Lung (tissue), 12 donors: Measurements from ENCODE around the gene DAPK2. TPM values are rescaled to one million over a fixed set of nuclear protein-coding genes. Genes with fewer than 3 reads are reported as not detected.

ENCODE experiments used
- ATAC-seq: fragments of 200-7000 bp; cut with Tn5 transposase; one replicate; pipeline ENCODE4 v1.9.1; 2020; ENCODE audit warnings: moderate number of reproducible peaks; ENCODE audit not compliant: insufficient read depth, low FRiP score
- DNase-seq, 3 donors: peaks; one replicate each; pipeline ENCODE4 v3.0.0-alpha.2; 2013 to 2017
- H3K27ac ChIP-seq, 2 donors: one replicate each; pipeline ENCODE4 v1.5.1; 2013; ENCODE audit warnings: mild to moderate bottlenecking in 2 of 2, moderate library complexity in 2 of 2, control low read depth in 1 of 2, inconsistent platforms in 1 of 2, low read depth in 1 of 2, low read length in 1 of 2
- H3K27me3 ChIP-seq, 3 donors: one replicate each; pipeline ENCODE4 v1.5.1; 2013; ENCODE audit warnings: low read length in 2 of 3; ENCODE audit not compliant: control insufficient read depth in 3 of 3, insufficient read depth in 3 of 3
- H3K36me3 ChIP-seq, 4 donors: one replicate each; pipeline ENCODE4 v1.5.1; 2013; ENCODE audit warnings: low read length in 4 of 4, mild to moderate bottlenecking in 1 of 4, moderate library complexity in 1 of 4; ENCODE audit not compliant: control insufficient read depth in 4 of 4, insufficient read depth in 4 of 4
- H3K4me1 ChIP-seq, 5 donors: one replicate each; pipeline ENCODE4 v1.5.1; 2013; ENCODE audit warnings: low read length in 5 of 5, mild to moderate bottlenecking in 2 of 5, moderate library complexity in 1 of 5; ENCODE audit not compliant: control insufficient read depth in 5 of 5, insufficient read depth in 5 of 5
- H3K4me3 ChIP-seq: one replicate; pipeline ENCODE4 v1.5.1; 2013; ENCODE audit warnings: mild to moderate bottlenecking, control low read depth, moderate library complexity
- H3K9ac ChIP-seq, 2 donors: one replicate each; pipeline ENCODE4 v1.5.1; 2013; ENCODE audit warnings: low read length in 2 of 2, control low read depth in 1 of 2; ENCODE audit not compliant: insufficient read depth in 1 of 2
- H3K9me3 ChIP-seq, 4 donors: one replicate each; pipeline ENCODE4 v1.5.1; 2013; ENCODE audit warnings: low read length in 3 of 4, mild to moderate bottlenecking in 1 of 4, moderate library complexity in 1 of 4; ENCODE audit not compliant: control insufficient read depth in 4 of 4, insufficient read depth in 3 of 4
- WGBS, 2 donors: extraction: QIAGEN DNeasy Blood & Tissue Kit; methylation state at CpG; one replicate each; pipeline ENCODE4 v1.1.7; 2013; 5-methylcytosine and 5-hydroxymethylcytosine counted together
- polyA plus RNA-seq, 2 donors: library from polyadenylated mRNA; stranded (reverse); fragments of 200-250 nt; gene quantifications; one replicate each; pipeline ENCODE4 v1.2.1, GENCODE V29; 2013
- total RNA-seq, 2 donors: library from RNA; depleted of rRNA in 1 of 2; stranded (reverse); fragments of >200 nt in 1 of 2; gene quantifications; one replicate each; pipeline ENCODE4 v1.2.1, GENCODE V29; 2014 to 2021
- TF ChIP-seq, protein P1 (sequence below): IDR thresholded peaks from 2 replicates; pipeline ENCODE4 v1.5.1; 2012; ENCODE audit warnings: mild to moderate bottlenecking; ENCODE audit errors: control extremely low read depth, extremely low read depth
- donor health status: control.
- donor health status: control.
- donor health status: Bipolar disorder and iron deficiency.
- donor health status: healthy.
- donor health status: DM: yes; HTN: yes; CAD: no.

Gene DAPK2
- total and polyA plus RNA-seq, 4 donors, result 20.5 to 59.0 (median 49.1) TPM

DNA sequence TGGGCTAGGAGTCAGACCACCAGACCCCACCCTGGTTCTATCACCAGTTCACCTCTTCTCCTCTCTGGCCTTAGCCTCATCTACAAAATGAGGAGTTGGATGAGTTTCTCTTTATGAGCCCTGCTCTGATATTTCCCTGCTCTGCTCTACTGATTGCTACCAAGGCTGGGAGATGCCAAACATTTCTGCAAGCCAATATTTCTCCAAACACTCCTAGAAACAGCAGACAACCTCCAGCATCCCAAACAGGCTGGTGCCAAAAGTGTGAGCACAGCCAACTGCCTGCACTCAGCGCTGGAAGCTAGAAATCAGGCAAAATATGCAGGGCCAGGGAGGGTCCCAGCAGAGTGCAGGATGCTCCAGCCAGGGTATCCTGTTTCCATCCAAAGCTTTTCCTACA is 10.8 kb downstream of the DAPK2 start:
- WGBS, 2 donors, result 76 to 83% methylated on average over 1 of the region's 1 CpG
- peaks cover 0 to 4% (median 0%) of the 10 kb centered on the region in 4 donors for H3K9me3 ChIP-seq
- no peaks in the 10 kb centered on the region for H3K27me3 ChIP-seq
- DNase-seq, result peak in 2 of 3 donors; percentile 18 to 22
- no peak for ATAC-seq
- H3K36me3 ChIP-seq, result peaks cover 4 to 16% (median 7%) of the 10 kb centered on the region in 4 donors
- peaks cover 0 to 2% (median 0%) of the 10 kb centered on the region in 5 donors for H3K4me1 ChIP-seq
- no peak overlapping the region for H3K9ac ChIP-seq
- no peak overlapping the region for H3K4me3 ChIP-seq
- TF ChIP-seq, protein P1, sequence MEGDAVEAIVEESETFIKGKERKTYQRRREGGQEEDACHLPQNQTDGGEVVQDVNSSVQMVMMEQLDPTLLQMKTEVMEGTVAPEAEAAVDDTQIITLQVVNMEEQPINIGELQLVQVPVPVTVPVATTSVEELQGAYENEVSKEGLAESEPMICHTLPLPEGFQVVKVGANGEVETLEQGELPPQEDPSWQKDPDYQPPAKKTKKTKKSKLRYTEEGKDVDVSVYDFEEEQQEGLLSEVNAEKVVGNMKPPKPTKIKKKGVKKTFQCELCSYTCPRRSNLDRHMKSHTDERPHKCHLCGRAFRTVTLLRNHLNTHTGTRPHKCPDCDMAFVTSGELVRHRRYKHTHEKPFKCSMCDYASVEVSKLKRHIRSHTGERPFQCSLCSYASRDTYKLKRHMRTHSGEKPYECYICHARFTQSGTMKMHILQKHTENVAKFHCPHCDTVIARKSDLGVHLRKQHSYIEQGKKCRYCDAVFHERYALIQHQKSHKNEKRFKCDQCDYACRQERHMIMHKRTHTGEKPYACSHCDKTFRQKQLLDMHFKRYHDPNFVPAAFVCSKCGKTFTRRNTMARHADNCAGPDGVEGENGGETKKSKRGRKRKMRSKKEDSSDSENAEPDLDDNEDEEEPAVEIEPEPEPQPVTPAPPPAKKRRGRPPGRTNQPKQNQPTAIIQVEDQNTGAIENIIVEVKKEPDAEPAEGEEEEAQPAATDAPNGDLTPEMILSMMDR, result no peak
- H3K27ac ChIP-seq, result no peak overlapping the region

DNA sequence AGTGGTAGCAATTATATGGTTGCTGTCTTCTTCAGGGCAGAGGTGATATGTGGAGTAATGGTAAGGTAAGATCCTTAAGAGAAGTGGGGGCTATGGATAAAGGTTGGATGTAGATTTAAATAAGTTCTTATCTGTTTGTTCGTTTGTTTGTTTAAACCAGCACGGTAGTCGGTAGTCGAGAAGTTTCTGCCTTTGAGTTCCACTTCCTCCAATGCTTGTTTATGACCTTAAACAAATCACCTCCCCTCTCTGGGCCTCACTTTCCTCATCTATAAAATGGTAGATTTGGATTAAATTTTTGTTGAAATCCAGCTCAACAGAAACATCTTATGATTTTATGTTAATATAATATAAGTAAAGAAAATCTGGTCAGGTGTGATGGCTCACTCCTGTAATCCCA is 11.8 kb downstream of the DAPK2 start:
- peaks cover 0 to 4% (median 0%) of the 10 kb centered on the region in 4 donors for H3K9me3 ChIP-seq
- TF ChIP-seq, protein P1, result no peak
- no peak overlapping the region for H3K9ac ChIP-seq
- no peak overlapping the region for H3K4me3 ChIP-seq
- H3K4me1 ChIP-seq, result peaks cover 0 to 2% (median 0%) of the 10 kb centered on the region in 5 donors
- H3K36me3 ChIP-seq, result peaks cover 3 to 16% (median 5%) of the 10 kb centered on the region in 4 donors
- DNase-seq, result no peak
- H3K27me3 ChIP-seq, result no peaks in the 10 kb centered on the region
- 34 to 51% methylated on average over 4 of the region's 4 CpGs for WGBS, 2 donors
- no peak overlapping the region for H3K27ac ChIP-seq
- no peak for ATAC-seq

DNA sequence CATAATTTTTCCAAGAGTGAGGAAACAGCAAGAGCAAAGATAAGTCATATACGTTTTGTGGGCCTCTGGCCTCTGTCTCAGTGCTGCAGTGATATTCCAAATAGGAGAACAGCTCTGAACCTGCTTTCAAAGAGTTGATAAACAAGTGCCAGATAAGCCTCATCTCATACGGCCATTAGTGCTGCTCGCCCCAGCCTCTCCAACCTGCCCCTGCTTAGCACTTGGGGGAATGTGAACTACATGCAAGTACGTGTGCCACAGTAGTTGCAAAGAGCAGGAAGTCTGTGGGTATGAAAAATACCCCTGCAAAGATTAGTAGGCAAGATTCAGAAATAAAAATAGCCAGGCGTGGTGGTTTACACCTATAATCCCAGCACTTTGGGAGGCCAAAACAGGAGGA is 14.0 kb downstream of the DAPK2 start:
- Histone ChIP-seq H3K27ac (no peak overlapping the region), H3K27me3 (no peaks in the 10 kb centered on the region), H3K9ac (no peak overlapping the region), H3K4me1 (peaks cover 0 to 2% (median 0%) of the 10 kb centered on the region in 5 donors), H3K4me3 (no peak overlapping the region), H3K36me3 (peaks cover 0 to 7% (median 0%) of the 10 kb centered on the region in 4 donors), H3K9me3 (peaks cover 0 to 2% (median 0%) of the 10 kb centered on the region in 4 donors)
- TF ChIP-seq, protein P1, result no peak
- no peak for DNase-seq
- 61 to 71% methylated on average over 5 of the region's 5 CpGs for WGBS, 2 donors
- no peak for ATAC-seq

DNA sequence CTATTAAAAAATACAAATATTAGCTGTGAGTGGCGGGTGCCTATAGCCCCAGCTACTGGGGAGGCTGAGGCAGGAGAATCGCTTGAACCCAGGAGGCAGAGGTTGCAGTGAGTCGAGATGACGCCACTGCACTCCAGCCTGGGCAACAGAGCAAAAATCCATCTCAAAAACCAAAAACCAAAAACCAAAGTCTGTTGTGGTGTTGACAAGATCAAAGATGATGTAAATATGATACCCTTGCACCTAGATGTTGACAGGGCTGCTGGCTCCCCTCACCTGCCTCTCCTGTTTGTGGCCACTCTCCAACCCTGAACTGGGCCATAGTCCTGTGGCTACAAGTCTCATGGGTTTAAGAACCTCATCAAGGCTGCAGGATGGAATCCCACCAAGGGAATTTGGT is 16.2 kb downstream of the DAPK2 start:
- Histone ChIP-seq H3K27me3 (no peaks in the 10 kb centered on the region), H3K36me3 (peaks cover 0 to 1% (median 0%) of the 10 kb centered on the region in 4 donors), H3K9ac (no peak overlapping the region), H3K27ac (no peak overlapping the region), H3K4me1 (peaks cover 0 to 2% (median 0%) of the 10 kb centered on the region in 5 donors), H3K4me3 (no peak overlapping the region), H3K9me3 (peaks cover 0 to 2% (median 0%) of the 10 kb centered on the region in 4 donors)
- no peak for ATAC-seq
- 92 to 98% methylated on average over 4 of the region's 4 CpGs for WGBS, 2 donors
- no peak for DNase-seq
- TF ChIP-seq, protein P1, result no peak
